HG03135 (cell line): ENCODE data around the gene OGFR.

ENCODE experiments used
- ATAC-seq: cut with Tn5 transposase; IDR thresholded peaks from one replicate; pipeline ENCODE4 v1.9.1; 2021; ENCODE audit warnings: mild to moderate bottlenecking, moderate library complexity; ENCODE audit not compliant: unreplicated experiment

The OGFR gene

DNA sequence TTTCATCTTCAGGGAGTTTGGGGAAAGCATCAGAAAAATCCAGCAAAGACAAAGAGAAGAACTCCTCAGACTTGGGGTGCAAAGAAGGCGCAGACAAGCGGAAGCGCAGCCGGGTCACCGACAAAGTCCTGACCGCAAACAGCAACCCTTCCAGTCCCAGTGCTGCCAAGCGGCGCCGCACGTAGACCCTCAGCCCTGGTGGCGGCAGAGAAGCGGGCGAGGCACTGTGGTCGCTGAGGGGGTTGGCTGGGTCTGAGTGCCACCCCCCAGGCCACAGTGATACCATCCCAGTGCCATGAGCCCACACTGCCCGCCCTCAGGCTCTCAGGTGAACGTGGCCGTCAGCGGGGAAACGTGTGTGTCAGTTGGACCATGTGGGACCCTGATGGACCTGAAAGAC is 5.2 kb upstream of the OGFR start:
- no peak for ATAC-seq

DNA sequence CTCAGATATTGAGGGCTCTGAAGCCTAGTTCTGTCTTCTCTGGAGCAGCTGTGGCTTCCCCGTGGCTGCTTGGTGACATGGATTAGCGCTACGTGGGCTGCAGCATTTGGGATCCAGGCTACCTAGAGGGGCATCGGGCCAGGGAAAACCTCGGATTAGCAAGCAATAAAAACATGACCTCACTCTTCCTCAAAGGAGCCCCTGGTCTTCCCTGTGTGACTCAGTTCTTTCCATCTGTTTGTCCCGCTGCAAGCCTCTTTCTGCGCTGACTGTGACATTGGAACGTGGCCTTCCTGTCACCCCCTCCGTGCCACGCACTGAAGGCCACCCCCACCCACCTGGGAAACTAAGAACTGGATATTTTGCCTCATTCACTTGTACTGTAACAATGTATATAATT is 4.8 kb upstream of the OGFR start:
- no peak for ATAC-seq

DNA sequence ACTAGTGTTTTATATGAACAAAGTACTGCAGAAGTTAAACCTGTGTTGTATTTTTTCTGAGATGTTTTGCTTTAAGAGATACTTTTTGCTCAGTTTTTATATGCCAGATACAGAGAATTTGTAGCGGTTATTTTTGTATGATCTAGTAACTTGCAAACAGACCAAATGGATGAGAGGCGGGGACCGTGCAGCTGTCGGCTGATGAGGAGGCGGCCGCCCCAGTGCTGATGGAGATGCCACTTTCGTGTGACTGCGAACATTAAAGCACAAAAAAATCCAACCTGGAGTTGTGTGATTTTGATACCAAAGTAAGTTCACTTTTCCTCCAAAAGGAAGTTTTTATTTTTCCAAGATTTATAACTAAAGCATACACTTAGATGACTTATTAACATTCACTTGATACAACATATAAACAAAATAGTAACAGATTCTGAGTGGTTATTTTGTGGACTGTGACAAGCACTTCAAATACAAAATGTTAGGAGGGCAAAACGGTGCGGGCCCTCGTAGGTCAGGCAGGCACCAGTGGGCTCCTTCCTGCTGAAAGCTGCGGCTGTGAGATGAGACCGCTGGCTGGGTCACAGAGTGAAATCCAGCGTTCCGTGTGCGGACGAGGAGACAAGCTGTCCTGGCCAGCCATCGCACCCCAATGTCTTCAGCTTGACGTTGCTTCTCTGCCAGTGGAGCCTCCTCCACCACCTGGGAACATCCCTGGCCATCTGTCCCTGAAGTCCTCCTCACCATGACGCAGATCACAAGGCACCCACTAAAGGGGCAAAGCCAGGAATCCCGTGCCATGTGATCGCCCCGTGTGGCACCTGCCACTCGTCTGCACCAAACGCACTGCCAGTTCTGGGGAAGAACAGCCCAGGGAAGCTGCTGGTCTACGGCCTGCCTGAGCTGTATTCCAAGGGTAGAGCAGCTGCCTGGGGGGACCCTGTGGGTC is 4.0 kb upstream of the OGFR start:
- ATAC-seq: no peak

DNA sequence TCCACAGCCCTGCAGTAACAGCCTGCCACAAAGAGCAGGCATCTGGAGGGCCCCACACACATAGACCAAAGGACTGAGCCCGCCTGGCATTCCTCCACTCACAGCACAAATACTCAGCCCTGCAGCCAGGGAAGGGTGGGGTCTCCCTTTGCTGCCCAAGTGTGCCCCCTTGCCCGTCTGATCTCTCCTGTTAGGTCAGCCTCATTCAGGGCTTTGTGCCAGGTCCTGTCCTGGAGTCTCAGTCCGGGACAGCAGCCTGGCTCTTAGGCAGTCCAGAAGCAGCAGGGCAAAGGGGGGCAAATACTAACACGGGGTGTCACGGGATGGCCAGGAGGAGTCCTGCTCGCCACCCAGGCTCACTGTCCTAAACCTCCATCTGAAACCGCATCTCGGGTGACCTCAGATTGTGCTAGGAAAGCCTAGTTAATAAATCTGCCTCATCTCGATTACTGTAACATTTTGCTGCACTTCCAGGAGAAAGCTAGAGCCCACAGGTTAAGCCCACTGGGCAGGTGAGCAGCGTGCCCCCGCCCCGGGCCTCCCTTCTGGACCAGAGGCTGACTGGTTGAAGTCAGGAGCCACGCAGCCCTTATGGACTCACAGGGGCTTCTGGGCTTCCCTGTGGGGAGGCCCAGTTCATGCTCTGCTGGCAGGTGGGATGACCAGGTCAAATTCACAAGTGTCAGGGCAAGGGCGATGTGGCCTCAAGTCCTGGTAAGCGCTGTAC is 3.2 kb upstream of the OGFR start:
- no peak for ATAC-seq

DNA sequence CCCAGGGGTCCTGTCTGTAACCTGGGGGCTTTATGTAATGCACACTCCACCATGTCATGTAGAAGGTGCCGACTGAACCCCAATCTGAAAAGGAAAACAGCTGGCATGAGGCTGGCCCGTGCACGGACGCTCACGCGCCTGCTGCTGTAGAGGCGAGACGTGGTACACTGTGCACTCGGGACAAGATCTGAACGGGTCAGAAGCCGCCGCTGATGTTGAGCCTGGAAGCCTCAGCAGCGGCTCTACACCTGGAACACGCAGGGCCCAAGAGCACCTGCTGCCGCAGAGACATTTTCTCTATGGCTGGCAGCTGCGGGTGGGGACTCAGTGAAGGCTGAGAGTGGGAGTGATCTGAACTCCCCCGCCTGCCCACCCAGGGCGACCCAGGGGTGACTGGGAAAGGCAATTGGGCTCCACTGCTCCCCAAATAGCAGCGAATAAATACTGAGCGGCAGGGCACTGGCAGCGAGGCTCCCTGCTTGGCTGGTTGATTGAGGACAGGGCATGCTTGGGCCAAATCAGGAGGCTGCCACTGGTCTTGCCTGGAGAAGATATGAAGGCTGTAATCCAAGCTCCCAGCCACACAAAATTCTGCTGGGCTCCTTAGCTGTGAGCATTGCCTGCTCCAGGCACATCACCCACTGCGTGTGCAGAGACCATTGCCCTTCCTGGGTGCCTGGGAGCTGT is 2.5 kb upstream of the OGFR start:
- no peak for ATAC-seq

DNA sequence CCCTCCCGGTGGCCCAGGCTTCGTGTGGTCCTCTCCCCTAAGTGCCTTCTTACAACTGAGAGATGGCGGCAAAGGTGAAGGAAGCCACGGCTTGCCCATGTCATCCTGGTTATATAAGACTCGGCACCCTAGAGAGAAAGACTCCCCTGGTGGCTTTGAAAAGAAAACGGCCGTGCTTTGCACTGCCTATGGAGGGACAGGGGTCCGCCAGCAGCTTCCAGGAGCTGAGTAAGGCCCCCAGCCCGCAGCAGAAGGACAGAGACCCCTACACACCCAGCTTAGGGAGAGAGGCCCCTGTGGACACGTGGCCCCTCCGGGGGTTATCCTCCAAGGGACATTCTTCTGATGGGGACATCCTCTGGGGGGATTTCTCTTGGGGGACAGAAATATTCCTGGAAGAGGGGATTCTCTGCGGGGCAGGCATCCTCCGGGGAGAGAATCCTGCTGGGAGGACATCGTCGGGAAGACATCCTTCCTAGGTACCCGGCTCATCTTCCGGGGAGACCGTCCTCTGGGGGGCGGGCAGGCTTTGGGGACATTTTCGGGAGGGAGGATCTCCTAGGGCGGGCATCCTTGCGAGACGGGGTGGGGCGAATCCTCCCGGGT is 511 bp upstream of the OGFR start:
- ATAC-seq: no peak

DNA sequence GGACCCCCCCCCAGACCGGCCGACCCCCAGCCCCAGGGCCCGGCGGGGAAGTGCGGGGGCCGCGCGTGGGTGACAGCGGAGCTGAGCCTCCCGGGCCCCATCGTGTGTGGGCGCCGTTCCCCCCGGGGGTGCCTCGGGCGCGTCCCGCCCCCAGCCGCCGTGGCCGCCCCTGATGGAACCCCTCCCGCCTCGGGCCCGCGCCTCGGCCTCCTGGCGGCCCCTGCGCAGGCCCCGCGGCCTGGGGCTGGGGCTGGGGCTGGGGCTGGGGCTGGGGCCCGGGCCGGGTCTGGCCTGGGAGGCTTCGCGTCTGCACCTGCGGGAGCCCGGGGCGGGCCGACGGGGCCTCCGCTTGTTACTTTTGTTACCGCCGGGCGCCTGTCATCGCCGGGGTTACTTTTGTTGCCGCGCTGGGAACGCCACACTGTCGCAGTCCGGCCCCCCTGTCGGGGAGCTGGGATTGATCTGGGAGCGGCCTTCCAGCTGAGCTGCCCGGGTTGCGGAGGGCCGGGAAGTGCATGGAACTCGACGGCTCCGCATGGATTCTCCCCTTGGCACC is 598 bp downstream of the OGFR start:
- ATAC-seq: no peak

DNA sequence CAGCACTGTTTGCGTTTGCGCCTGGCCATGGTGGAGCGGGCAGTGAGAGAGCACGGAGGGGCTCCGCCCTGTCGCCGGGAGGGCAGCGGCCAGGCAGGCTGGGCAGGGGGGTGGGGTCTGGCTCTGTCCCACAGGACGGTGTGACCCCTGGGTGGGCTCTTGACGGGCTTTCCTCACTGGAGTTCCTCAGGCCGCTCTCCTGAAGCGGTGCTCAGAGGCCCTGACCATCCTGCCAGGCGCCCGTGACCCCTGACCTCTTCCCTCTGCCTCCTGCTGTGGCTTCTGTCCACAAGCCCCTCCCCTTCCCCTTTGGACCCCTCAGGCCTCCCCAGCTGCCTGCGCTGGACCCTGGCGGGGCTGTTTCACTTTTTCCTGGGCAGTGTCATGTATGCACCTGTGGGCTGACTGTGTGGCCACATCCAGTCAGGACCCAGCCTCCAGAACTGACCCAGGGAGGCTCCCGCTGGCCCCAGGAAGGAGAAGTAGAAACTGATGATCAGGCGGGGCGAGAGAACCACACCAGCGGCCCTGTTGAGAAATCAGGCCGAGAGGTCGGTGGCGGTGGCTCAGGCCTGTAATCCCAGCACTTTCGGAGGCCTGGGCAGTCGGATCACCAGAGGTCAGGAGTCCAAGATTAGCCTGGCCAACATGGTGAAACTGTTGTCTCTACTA is 1.2 kb downstream of the OGFR start:
- no peak for ATAC-seq

DNA sequence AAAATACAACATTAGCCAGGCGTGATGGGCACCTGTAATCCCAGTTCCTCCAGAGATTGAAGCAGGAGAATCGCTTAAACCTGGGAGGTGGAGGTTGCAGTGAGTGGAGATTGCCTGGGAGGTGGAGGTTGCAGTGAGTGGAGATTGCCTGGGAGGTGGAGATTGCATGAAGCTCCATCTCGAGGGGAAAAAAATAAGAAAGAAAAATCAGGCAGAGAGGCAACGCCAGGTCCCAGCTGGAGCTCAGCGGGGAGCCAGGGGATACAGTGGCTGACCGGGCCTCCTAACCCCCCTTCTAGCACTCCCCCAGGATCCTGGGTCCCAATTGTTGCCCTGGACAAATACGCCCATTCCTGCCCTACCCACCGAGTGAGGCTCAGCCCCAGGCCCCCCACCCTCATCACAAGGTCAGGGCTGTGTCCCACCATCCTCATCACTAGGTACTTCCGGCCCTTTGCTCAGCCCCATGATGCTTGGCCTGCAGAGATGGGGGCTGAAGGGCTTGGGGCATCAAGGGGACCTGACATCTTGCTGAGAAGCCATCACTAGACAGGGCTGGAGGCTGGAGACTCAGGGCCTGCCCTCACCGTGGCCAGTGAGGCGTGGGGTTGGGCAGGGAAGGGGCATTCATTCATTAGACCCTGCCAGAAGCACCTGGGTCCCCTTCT is 1.9 kb downstream of the OGFR start:
- ATAC-seq: no peak

DNA sequence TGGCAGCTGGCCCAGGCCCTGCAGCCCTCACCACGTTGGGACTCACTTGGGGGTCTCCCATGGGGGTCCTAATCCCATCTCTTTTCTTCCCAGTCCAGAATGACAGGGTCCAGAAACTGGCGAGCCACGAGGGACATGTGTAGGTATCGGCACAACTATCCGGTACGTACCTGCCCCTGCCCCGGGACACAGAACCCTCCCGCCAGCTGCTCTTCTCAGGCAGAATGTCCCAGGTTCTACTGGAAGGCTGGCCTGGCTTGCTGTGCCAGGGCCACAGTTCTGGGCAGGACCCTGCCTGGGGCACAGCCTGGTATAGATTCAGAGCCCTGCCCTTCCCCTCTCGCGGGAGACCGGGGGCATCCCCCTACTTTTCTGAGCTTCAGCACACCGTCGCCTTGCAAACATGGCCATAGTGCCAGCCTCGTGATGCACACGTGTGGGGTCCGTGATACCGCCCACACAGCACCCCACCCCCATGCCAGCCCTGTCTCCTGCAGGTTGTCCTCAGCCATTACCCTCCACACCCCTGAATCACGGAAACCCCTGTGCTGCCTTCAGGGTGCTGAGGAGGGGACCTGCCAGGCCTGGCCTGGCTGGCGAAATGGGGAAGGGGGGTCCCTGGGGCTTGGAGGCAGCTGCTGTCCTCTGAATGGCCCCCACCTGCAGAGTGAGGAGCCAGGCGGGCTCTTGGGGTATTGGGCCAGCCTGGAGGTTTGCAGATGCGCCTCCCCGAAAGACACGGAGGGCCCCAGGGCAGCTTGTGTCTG is 3.0 kb downstream of the OGFR start:
- no peak for ATAC-seq

DNA sequence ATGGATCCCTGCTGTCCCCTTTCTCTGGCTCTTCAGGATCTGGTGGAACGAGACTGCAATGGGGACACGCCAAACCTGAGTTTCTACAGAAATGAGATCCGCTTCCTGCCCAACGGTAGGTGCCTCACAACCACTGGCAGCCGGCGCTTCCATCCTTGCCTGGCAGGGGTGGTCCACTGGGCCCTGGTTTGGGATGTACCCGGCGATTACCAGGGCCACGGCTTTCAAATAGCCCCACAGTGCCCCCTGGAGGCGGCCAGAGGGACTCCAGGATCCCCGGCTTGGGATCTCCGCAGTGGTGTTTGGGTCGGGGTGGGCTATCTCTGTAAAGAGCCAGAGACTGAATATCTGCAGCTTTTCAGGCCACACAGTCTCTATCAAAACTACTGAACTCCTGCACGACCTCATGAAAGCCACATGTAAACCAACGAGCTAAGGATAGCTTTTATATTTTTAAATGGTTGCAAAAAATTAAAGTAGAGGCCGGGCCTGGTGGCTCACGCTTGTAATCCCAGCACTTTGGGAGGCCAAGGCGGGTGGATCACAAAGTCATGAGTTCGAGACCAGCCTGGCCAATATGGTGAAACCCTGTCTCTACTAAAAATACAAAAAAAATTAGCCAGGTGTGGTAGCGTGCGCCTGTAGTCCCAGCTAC is 3.7 kb downstream of the OGFR start:
- ATAC-seq: no peak

DNA sequence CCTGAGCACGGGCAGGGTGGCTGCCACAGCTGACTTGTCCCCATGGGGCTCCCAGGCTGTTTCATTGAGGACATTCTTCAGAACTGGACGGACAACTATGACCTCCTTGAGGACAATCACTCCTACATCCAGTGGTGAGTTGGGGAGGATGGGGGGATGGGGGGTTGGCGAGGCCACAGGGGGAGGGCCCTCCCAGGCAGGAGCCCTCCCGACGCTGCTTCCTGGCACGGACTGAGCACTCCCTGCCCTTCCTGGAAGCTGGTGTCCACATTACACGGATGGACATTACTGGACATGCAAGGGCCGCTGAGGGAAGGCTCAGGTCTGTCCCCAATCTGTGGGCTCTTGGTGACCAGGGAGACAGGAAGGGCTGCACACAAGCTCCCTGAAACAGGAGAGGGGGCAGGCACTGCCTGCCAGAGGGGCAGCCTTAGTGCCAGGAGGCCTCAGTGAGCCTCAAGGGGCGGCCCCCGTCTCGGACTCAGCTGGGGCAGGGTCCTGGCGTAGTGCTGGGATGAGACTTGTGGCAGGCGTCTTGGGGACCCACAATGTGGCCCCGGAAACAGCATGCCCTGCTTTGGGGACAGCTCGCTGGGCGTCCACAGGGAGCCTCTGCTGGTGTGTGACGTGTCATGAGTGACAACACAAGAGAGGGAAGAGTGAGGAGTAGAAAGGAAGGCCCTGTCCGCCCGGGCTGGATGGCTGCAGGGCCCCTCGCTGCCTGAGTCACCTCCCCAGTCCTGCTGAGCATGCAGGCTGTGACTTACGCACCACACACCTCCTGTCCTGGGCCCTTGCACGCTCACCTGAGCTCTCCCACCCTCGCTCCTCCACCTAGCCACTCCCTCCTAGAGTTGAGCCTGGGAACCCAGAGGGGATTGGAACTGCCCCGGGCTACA is 5.1 kb downstream of the OGFR start:
- ATAC-seq: no peak

DNA sequence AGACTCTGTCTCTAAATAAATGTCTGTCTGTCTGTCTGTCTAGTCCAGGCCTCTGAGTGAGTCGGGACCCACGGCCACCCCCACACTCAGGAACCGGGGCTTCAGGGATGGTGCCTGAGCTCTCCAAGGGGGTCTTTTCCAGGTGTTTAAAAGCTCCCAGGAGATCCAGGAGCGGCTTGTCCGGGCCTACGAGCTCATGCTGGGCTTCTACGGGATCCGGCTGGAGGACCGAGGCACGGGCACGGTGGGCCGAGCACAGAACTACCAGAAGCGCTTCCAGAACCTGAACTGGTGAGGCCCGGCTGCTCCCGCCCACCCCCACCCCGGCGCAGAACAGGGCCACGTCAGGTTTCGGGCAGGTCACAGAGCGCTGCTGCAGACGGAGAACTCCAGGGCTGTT is 6.7 kb downstream of the OGFR start:
- no peak for ATAC-seq

DNA sequence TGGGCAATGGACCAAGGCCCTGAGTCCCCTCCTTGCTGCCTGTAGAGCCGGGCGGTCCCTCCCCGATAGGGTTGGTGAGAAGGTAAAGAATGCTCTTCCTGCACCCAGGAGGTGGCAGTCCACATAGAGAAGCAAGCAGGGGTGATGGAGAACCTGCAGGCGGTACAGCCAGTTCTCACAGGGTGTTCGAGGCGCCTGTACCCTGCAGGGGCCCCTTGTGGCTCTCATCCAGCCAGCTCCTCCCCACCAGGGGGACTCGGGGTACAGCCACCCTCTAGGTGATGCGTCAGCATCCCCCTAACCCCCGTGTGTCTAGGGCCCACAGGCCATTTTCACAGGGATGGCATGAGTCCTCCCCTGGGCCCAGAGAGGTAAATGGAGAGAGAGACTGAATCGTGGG is 7.1 kb downstream of the OGFR start:
- no peak for ATAC-seq

DNA sequence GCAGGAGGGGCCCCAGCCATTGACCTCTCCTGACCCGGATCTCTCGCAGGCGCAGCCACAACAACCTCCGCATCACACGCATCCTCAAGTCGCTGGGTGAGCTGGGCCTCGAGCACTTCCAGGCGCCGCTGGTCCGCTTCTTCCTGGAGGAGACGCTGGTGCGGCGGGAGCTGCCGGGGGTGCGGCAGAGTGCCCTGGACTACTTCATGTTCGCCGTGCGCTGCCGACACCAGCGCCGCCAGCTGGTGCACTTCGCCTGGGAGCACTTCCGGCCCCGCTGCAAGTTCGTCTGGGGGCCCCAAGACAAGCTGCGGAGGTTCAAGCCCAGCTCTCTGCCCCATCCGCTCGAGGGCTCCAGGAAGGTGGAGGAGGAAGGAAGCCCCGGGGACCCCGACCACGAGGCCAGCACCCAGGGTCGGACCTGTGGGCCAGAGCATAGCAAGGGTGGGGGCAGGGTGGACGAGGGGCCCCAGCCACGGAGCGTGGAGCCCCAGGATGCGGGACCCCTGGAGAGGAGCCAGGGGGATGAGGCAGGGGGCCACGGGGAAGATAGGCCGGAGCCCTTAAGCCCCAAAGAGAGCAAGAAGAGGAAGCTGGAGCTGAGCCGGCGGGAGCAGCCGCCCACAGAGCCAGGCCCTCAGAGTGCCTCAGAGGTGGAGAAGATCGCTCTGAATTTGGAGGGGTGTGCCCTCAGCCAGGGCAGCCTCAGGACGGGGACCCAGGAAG is 7.7 kb downstream of the OGFR start:
- ATAC-seq: no peak

DNA sequence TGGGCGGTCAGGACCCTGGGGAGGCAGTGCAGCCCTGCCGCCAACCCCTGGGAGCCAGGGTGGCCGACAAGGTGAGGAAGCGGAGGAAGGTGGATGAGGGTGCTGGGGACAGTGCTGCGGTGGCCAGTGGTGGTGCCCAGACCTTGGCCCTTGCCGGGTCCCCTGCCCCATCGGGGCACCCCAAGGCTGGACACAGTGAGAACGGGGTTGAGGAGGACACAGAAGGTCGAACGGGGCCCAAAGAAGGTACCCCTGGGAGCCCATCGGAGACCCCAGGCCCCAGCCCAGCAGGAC is 8.2 kb downstream of the OGFR start:
- ATAC-seq: no peak

DNA sequence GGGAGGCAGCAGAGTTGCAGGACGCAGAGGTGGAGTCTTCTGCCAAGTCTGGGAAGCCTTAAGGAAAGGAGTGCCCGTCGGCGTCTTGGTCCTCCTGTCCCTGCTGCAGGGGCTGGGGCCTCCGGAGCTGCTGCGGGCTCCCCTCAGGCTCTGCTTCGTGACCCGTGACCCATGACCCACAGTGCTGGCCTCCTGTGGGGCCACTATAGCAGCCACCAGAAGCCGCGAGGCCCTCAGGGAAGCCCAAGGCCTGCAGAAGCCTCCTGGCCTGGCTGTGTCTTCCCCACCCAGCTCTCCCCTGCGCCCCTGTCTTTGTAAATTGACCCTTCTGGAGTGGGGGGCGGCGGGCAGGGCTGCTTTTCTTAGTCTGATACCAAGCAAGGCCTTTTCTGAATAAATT is 9.0 kb downstream of the OGFR start:
- ATAC-seq: no peak
